ENCODE measurements around the gene AMPD3.

DNA sequence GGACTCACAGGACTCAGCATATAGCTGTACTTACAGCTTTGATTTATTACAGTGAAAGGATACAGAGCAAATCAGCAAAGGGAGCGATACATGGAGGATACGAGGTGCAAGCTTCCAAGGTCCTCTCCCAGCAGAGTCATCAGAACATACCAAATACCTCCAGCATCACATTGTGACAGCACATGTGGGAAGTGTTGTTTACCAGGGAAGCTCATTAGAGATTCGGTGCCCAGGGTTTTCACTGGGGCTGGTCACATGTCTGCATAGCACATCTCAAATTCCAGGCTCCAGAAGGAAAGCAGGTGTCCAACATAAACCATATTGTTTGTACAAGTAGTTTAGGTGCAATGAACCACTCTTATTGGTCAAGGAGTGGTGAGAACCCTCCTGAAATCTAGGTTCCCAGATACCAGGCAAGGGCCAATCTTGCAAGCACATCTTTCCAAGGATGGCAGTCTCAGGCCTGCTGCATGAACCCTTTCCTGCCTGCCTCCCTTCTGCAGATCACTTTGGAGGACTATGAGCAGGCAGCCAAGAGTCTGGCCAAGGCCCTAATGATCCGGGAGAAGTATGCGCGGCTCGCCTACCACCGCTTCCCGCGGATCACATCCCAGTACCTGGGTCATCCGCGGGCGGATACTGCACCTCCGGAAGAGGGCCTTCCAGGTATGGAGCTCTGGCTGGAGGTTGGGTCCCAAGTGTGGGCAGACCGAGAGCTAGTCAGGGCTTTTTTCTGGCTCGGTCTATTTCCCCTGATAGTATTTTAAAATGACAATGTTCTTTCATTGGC is 26.7 kb downstream of the AMPD3 start:
- TF ChIP-seq CTCF (IDR thresholded peaks at IDR 0.05) = no peak
- no peak for TF ChIP-seq POLR2A (IDR thresholded peaks at IDR 0.05)
- TF ChIP-seq POLR2AphosphoS5 (IDR thresholded peaks at IDR 0.05) = no peak
